Erythroblast (primary cell): ENCODE data around the gene STX18.
A peak's percentile ranks its signal among the peaks of the same experiment; 100 is the strongest.

ENCODE experiments used
- DNase-seq, 2 experiments: peaks; one replicate each; lab custom pipeline; 2025; lab: John Stamatoyannopoulos, UW
- GATA1 ChIP-seq: IDR thresholded peaks from 2 replicates; pipeline ENCODE4 v1.6.1; 2011; ENCODE audit warnings: low read depth, mild to moderate bottlenecking, control low read depth, low read length, moderate library complexity
- POLR2A ChIP-seq: IDR thresholded peaks from 2 replicates; pipeline ENCODE4 v1.6.1; 2011; ENCODE audit warnings: mild to moderate bottlenecking, low read length

Gene STX18

GRCh38 chr4:4439782-4440181, 102.1 kb downstream of the STX18 start:
- no peak for DNase-seq
- TF ChIP-seq POLR2A (no peak), GATA1 (no peak)

- no peak for DNase-seq
- no peak for TF ChIP-seq GATA1
- TF ChIP-seq POLR2A: no peak
Measured at GRCh38 chr4:4438891-4439290, 103.0 kb downstream of the STX18 start.

- DNase-seq: no peak
- TF ChIP-seq GATA1 (no peak), POLR2A (no peak)
Measured at GRCh38 chr4:4437798-4438470, 103.9 kb downstream of the STX18 start.

- no peak for DNase-seq
Measured at GRCh38 chr4:4436244-4436823, 105.5 kb downstream of the STX18 start.

GRCh38 chr4:4433941-4434340, 107.9 kb downstream of the STX18 start:
- no peak for DNase-seq
- TF ChIP-seq POLR2A: no peak
- TF ChIP-seq GATA1: no peak

More at GRCh38 chr4:4436244-4436823, 105.5 kb downstream of the STX18 start:
- no peak for TF ChIP-seq POLR2A
- TF ChIP-seq GATA1: no peak

GRCh38 chr4:4432341-4433125, 109.3 kb downstream of the STX18 start:
- TF ChIP-seq POLR2A: no peak
- DNase-seq: no peak

- peak; percentile 56 for DNase-seq
- TF ChIP-seq POLR2A (no peak), GATA1 (no peak)
Measured at GRCh38 chr4:4430492-4431195, 111.2 kb downstream of the STX18 start.

- DNase-seq: no peak
- TF ChIP-seq POLR2A: no peak
- no peak for TF ChIP-seq GATA1
Measured at GRCh38 chr4:4428966-4429875, 112.6 kb downstream of the STX18 start.

GRCh38 chr4:4427886-4428285, 114.0 kb downstream of the STX18 start:
- TF ChIP-seq POLR2A (no peak), GATA1 (no peak)
- DNase-seq: no peak

- no peak for DNase-seq
- TF ChIP-seq GATA1: no peak
- no peak for TF ChIP-seq POLR2A
Measured at GRCh38 chr4:4427121-4427870, 114.6 kb downstream of the STX18 start.

GRCh38 chr4:4426511-4427120, 115.2 kb downstream of the STX18 start:
- no peak for DNase-seq
- TF ChIP-seq GATA1: no peak
- no peak for TF ChIP-seq POLR2A

- TF ChIP-seq GATA1 (no peak), POLR2A (no peak)
- DNase-seq: no peak
Measured at GRCh38 chr4:4425696-4426095, 116.2 kb downstream of the STX18 start.
